K562 (cell line): ENCODE measurements around the gene CUX1.

Experiments
- DIDO1 ChIP-seq: fragments of 450-650 bp; IDR thresholded peaks from 2 replicates; pipeline ENCODE4 v1.6.1; 2016; ENCODE audit warnings: low read depth, missing biosample characterization, missing genetic modification characterization
- EP300 ChIP-seq: IDR thresholded peaks from 2 replicates; pipeline ENCODE4 v1.6.1; 2012; ENCODE audit warnings: low read length, improper control_type of control experiment
- ETV5 ChIP-seq: sonication (generic); formaldehyde crosslinking; IDR thresholded peaks from 2 replicates; pipeline ENCODE4 v1.4.0; 2020; ENCODE audit warnings: low read depth, mild to moderate bottlenecking, missing genetic modification reagents
- GABPA ChIP-seq: fragments of 200-800 bp; sonication (Bioruptor generic); conservative IDR thresholded peaks from 2 replicates; pipeline ENCODE4 v1.6.1; 2016; ENCODE audit warnings: low read depth, missing genetic modification characterization, missing compliant biosample characterization
- HDGF ChIP-seq: fragments of 450-650 bp; IDR thresholded peaks from 2 replicates; pipeline ENCODE4 v1.6.1; 2016
- PHB2 ChIP-seq: fragments of 450-650 bp; IDR thresholded peaks from 2 replicates; pipeline ENCODE4 v1.6.1; 2017; ENCODE audit warnings: low read depth
- TF ChIP-seq, protein P1 (sequence below), 2 experiments: fragments of 450-650 bp; formaldehyde crosslinking in 1 of 2; IDR thresholded peaks; 2 replicates each; pipeline versions ENCODE4 v1.4.0 to v1.6.1; 2014 to 2020; ENCODE audit warnings: mild to moderate bottlenecking in 2 of 2, borderline replicate concordance in 1 of 2, low read depth in 1 of 2
- TF ChIP-seq, protein P2 (sequence below), 3 experiments: IDR thresholded peaks in 2 of 3; conservative IDR thresholded peaks in 1 of 3; 2 replicates each; pipeline ENCODE4 v1.5.1; 2011 to 2012; ENCODE audit warnings: low read length in 3 of 3, mild to moderate bottlenecking in 3 of 3, control low read depth in 2 of 3, improper control_type of control experiment in 1 of 3, inconsistent platforms in 1 of 3, low read depth in 1 of 3, mixed read lengths in 1 of 3, moderate library complexity in 1 of 3; ENCODE audit not compliant: insufficient read depth in 2 of 3
- TF ChIP-seq, protein P3 (sequence below): IDR thresholded peaks from 2 replicates; pipeline ENCODE4 v1.6.1; 2012; ENCODE audit warnings: low read depth, low read length, improper control_type of control experiment, borderline replicate concordance
- TF ChIP-seq, protein P4 (sequence below): fragments of 200-800 bp; sonication (Bioruptor generic); IDR thresholded peaks from 2 replicates; pipeline ENCODE4 v1.6.1; 2017; ENCODE audit warnings: missing genetic modification characterization, missing compliant biosample characterization

DNA sequence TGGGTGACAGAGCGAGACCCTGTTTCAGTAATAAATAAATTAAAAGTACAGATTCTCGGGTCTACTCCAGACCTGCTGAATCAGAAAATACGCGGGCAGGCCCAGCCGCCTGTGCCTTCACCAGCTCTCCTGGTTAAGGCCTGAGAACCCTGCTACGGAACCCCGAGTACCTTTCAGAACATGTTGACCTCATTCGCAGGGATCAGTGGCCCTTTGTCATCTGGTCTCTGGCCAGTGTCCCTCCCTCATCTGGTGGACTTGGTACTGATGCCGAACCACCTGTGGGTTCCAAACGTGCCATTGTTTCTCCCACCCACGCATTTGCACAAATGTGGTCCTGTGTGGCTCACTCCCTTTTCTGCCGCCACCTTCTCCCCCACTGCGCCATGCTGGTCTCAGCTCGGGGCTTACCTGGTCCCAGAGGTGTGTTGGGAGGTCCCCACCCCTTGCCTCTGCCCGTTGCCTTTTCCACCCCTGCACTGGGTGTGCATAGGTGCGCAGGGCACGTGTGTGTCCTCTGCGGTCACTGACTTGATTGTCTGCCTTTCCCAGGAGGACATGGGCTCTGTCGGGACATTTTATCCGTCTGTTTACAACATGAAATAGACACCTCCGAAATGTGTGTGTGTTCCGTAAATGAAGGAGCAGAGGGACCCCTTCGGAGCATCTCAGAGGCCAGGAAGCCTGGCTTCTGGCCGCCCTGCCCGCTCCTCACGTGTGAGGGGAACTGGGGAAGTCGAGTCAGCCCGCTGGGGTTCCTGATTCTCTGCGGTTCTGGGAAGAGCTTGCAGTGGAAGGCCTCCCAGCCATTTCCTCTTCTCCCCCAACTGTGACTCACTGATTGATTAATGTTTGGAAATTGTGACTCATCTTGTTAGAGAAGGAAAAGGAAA, 135.2 kb downstream of the CUX1 start:
- TF ChIP-seq, protein P1, sequence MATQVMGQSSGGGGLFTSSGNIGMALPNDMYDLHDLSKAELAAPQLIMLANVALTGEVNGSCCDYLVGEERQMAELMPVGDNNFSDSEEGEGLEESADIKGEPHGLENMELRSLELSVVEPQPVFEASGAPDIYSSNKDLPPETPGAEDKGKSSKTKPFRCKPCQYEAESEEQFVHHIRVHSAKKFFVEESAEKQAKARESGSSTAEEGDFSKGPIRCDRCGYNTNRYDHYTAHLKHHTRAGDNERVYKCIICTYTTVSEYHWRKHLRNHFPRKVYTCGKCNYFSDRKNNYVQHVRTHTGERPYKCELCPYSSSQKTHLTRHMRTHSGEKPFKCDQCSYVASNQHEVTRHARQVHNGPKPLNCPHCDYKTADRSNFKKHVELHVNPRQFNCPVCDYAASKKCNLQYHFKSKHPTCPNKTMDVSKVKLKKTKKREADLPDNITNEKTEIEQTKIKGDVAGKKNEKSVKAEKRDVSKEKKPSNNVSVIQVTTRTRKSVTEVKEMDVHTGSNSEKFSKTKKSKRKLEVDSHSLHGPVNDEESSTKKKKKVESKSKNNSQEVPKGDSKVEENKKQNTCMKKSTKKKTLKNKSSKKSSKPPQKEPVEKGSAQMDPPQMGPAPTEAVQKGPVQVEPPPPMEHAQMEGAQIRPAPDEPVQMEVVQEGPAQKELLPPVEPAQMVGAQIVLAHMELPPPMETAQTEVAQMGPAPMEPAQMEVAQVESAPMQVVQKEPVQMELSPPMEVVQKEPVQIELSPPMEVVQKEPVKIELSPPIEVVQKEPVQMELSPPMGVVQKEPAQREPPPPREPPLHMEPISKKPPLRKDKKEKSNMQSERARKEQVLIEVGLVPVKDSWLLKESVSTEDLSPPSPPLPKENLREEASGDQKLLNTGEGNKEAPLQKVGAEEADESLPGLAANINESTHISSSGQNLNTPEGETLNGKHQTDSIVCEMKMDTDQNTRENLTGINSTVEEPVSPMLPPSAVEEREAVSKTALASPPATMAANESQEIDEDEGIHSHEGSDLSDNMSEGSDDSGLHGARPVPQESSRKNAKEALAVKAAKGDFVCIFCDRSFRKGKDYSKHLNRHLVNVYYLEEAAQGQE (IDR thresholded peaks at IDR 0.05; ENCODE audit: borderline replicate concordance) = no peak
- TF ChIP-seq, protein P1 (CRISPR knock-in tag; IDR thresholded peaks at IDR 0.05; ENCODE audit: low read depth) = no peak
- TF ChIP-seq, protein P2, sequence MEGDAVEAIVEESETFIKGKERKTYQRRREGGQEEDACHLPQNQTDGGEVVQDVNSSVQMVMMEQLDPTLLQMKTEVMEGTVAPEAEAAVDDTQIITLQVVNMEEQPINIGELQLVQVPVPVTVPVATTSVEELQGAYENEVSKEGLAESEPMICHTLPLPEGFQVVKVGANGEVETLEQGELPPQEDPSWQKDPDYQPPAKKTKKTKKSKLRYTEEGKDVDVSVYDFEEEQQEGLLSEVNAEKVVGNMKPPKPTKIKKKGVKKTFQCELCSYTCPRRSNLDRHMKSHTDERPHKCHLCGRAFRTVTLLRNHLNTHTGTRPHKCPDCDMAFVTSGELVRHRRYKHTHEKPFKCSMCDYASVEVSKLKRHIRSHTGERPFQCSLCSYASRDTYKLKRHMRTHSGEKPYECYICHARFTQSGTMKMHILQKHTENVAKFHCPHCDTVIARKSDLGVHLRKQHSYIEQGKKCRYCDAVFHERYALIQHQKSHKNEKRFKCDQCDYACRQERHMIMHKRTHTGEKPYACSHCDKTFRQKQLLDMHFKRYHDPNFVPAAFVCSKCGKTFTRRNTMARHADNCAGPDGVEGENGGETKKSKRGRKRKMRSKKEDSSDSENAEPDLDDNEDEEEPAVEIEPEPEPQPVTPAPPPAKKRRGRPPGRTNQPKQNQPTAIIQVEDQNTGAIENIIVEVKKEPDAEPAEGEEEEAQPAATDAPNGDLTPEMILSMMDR (IDR thresholded peaks at IDR 0.05 in 2 of 3, conservative IDR thresholded peaks at IDR 0.05 in 1 of 3; ENCODE audit: insufficient read depth in 2 of 3, low read depth in 1 of 3, low read length in 3 of 3) = no peak
- TF ChIP-seq ETV5 (CRISPR knock-in tag) (no peak), PHB2 (no peak), DIDO1 (tag) (no peak), GABPA (tag) (no peak), EP300 (peak; percentile 8; the same call in 1 of the 2 replicates), HDGF (no peak)
- TF ChIP-seq, protein P3, sequence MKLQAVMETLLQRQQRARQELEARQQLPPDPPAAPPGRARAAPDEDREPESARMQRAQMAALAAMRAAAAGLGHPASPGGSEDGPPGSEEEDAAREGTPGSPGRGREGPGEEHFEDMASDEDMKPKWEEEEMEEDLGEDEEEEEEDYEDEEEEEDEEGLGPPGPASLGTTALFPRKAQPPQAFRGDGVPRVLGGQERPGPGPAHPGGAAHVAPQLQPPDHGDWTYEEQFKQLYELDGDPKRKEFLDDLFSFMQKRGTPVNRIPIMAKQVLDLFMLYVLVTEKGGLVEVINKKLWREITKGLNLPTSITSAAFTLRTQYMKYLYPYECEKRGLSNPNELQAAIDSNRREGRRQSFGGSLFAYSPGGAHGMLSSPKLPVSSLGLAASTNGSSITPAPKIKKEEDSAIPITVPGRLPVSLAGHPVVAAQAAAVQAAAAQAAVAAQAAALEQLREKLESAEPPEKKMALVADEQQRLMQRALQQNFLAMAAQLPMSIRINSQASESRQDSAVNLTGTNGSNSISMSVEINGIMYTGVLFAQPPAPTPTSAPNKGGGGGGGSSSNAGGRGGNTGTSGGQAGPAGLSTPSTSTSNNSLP = no peak
- TF ChIP-seq, protein P4, sequence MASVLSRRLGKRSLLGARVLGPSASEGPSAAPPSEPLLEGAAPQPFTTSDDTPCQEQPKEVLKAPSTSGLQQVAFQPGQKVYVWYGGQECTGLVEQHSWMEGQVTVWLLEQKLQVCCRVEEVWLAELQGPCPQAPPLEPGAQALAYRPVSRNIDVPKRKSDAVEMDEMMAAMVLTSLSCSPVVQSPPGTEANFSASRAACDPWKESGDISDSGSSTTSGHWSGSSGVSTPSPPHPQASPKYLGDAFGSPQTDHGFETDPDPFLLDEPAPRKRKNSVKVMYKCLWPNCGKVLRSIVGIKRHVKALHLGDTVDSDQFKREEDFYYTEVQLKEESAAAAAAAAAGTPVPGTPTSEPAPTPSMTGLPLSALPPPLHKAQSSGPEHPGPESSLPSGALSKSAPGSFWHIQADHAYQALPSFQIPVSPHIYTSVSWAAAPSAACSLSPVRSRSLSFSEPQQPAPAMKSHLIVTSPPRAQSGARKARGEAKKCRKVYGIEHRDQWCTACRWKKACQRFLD (CRISPR knock-in tag) = no peak
